HEK293T (cell line): ENCODE measurements around the gene TTLL3.

ENCODE experiments used
- CTCF ChIA-PET: fragments of 350-600 bp; formaldehyde crosslinking; extraction: SDS; loops from one replicate; lab custom pipeline; 2021; ENCODE audit warnings: antibody characterized with exemption, inconsistent platforms; lab: Yijun Ruan, JAX
- POLR2A ChIA-PET: fragments of 350-600 bp; formaldehyde crosslinking; extraction: SDS; loops from one replicate; lab custom pipeline; 2020; ENCODE audit warnings: antibody characterized with exemption, inconsistent platforms; lab: Yijun Ruan, JAX
- DNase-seq: peaks from one replicate; pipeline ENCODE4 v3.0.0; 2012; ENCODE audit warnings: mixed read lengths; ENCODE audit errors: extremely low spot score
- ARNT ChIP-seq: fragments of 450-650 bp; IDR thresholded peaks from 2 replicates; pipeline ENCODE4 v1.6.1; 2017; ENCODE audit warnings: mild to moderate bottlenecking
- BHLHE40 ChIP-seq: fragments of 450-650 bp; IDR thresholded peaks from 2 replicates; pipeline ENCODE4 v1.6.1; 2016; ENCODE audit warnings: mild to moderate bottlenecking, moderate library complexity, borderline replicate concordance
- CTBP1 ChIP-seq: fragments of 450-650 bp; IDR thresholded peaks from 2 replicates; pipeline ENCODE4 v1.6.1; 2016; ENCODE audit warnings: borderline replicate concordance
- ELF4 ChIP-seq: fragments of 450-650 bp; IDR thresholded peaks from 2 replicates; pipeline ENCODE4 v1.6.1; 2017; ENCODE audit warnings: antibody characterized with exemption
- FOXA1 ChIP-seq: fragments of 450-650 bp; IDR thresholded peaks from 2 replicates; pipeline ENCODE4 v1.6.1; 2016; ENCODE audit warnings: mild to moderate bottlenecking
- FOXK2 ChIP-seq: fragments of 450-650 bp; IDR thresholded peaks from 2 replicates; pipeline ENCODE4 v1.6.1; 2016; ENCODE audit warnings: mild to moderate bottlenecking
- FOXM1 ChIP-seq: fragments of 450-650 bp; IDR thresholded peaks from 2 replicates; pipeline ENCODE4 v1.6.1; 2017; ENCODE audit warnings: mild to moderate bottlenecking, borderline replicate concordance
- HDGF ChIP-seq: fragments of 450-650 bp; IDR thresholded peaks from 2 replicates; pipeline ENCODE4 v1.6.1; 2017; ENCODE audit warnings: antibody characterized with exemption, borderline replicate concordance
- L3MBTL2 ChIP-seq: fragments of 450-650 bp; conservative IDR thresholded peaks from 2 replicates; pipeline ENCODE4 v1.6.1; 2016; ENCODE audit warnings: mild to moderate bottlenecking
- LEF1 ChIP-seq: fragments of 450-650 bp; IDR thresholded peaks from 2 replicates; pipeline ENCODE4 v1.6.1; 2017; ENCODE audit warnings: mild to moderate bottlenecking, borderline replicate concordance
- NFRKB ChIP-seq: fragments of 450-650 bp; IDR thresholded peaks from 2 replicates; pipeline ENCODE4 v1.6.1; 2016; ENCODE audit warnings: mild to moderate bottlenecking, moderate library complexity
- SP1 ChIP-seq: fragments of 450-650 bp; IDR thresholded peaks from 2 replicates; pipeline ENCODE4 v1.6.1; 2017
- SUZ12 ChIP-seq: fragments of 450-650 bp; IDR thresholded peaks from 2 replicates; pipeline ENCODE4 v1.6.1; 2016; ENCODE audit warnings: mild to moderate bottlenecking
- TARDBP ChIP-seq: fragments of 450-650 bp; IDR thresholded peaks from 2 replicates; pipeline ENCODE4 v1.6.1; 2016
- ZNF384 ChIP-seq: fragments of 450-650 bp; IDR thresholded peaks from 2 replicates; pipeline ENCODE4 v1.6.1; 2016
- TF ChIP-seq, protein P1 (sequence below): fragments of 450-650 bp; IDR thresholded peaks from 2 replicates; pipeline ENCODE4 v1.6.1; 2016

TTLL3 gene

DNA sequence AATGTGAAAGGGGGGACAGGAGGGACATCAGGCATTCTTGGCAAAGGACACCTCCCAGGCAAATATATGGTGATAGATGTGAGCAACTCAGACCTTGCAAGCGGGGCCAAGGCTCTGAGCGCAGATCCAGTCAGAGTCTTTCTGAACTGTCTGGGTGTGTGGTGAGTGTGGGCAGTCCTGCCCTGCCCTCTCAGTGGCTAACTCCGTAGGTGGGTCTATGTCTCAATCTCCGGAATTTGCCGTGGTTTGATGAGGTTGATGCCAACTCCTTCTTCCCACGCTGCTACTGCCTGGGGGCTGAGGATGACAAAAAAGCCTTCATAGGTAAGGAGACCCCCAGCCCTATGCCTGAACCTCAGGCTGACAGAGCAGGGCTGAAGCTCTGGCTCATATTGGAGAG lies 7.4 kb downstream of the TTLL3 start:
- DNase-seq = no peak
- ChIA-PET POLR2A (no interaction called here), CTCF (no interaction called here)
- TF ChIP-seq ARNT (no peak), ZNF384 (no peak), SP1 (no peak), L3MBTL2 (no peak), CTBP1 (no peak), NFRKB (no peak), FOXA1 (no peak), ELF4 (no peak), LEF1 (no peak), HDGF (no peak), FOXK2 (no peak), TARDBP (no peak), SUZ12 (no peak), BHLHE40 (no peak), FOXM1 (no peak)
- TF ChIP-seq, protein P1, sequence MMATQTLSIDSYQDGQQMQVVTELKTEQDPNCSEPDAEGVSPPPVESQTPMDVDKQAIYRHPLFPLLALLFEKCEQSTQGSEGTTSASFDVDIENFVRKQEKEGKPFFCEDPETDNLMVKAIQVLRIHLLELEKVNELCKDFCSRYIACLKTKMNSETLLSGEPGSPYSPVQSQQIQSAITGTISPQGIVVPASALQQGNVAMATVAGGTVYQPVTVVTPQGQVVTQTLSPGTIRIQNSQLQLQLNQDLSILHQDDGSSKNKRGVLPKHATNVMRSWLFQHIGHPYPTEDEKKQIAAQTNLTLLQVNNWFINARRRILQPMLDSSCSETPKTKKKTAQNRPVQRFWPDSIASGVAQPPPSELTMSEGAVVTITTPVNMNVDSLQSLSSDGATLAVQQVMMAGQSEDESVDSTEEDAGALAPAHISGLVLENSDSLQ = no peak

DNA sequence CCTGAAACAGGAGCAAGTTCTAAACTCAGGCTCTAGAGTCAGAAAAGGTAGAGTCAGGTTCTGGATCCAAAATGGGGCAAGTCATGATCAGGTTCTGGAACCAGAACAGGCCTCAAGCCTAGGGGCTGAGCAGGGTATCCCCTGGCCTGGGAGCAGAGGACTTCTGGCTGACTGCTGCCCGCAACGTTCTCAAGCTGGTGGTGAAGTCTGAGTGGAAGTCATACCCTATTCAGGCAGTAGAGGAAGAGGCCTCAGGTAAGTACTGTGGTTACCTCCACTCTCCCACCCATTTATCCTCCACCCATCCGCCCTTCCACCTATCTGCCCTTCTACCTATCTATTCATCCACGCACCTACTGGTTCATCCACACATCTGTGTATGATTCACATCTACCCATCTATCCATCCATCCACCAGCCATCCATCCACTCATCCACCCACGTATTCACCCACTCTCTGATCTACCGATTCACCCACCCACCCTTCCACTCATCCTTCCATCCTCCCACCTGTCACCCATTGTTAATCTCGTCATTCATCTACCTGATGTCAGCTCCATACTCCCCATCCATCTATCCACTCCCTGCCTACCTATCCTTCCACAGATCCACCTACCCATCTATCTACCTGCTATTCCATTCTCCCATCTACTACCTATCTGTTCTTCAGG lies 8.7 kb downstream of the TTLL3 start:
- ChIA-PET POLR2A (no interaction called here), CTCF (no interaction called here)
- no peak for DNase-seq
- TF ChIP-seq FOXK2 (no peak), ARNT (no peak), BHLHE40 (no peak), L3MBTL2 (no peak), ZNF384 (no peak), HDGF (no peak), TARDBP (no peak), SP1 (no peak), SUZ12 (no peak), ELF4 (no peak), FOXA1 (no peak), NFRKB (no peak)

DNA sequence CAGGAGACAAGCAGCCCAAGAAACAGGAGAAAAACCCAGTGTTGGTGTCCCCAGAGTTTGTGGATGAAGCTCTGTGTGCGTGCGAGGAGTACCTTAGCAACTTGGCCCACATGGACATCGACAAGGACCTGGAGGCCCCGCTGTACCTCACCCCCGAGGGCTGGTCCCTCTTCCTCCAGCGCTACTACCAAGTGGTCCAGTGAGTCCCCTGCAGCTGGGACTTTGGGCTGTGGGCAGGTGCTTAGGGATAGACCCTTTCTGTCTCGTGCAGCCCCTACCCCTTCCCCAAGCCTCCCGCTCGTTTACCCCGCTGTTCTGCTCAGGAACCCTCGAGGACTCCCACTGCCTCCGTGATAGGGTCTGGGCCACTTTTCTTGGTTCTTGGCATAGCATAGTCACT lies 10.5 kb downstream of the TTLL3 start:
- CTCF ChIA-PET = no interaction called here
- POLR2A ChIA-PET = no interaction called here
- no peak for TF ChIP-seq BHLHE40
- no peak for DNase-seq

DNA sequence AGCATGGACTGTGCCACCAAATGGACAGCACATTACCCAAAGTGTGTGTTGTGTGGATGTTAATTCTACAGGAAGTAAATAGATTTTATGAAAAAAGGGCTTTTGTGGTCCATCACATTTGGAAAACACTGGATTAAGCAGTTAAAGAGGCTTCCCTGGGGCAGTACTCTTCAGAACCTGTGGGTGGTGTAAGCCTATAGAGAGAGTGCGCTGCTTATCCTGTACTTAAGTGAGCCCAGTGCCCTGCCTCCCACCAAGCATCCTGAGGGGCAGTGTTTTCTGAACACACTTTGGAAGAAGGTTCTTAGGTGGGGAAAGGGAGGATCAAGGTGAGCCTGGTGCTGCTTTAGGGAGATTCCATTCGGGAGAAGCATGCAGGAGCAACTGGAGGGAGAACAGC lies 10.9 kb downstream of the TTLL3 start:
- POLR2A ChIA-PET = no interaction called here
- DNase-seq = peak; percentile 38
- CTCF ChIA-PET = no interaction called here
- TF ChIP-seq FOXA1 = no peak
- TF ChIP-seq FOXM1 = no peak
- TF ChIP-seq SP1 = no peak
- no peak for TF ChIP-seq NFRKB
- no peak for TF ChIP-seq ELF4
- no peak for TF ChIP-seq BHLHE40
- no peak for TF ChIP-seq ARNT
- no peak for TF ChIP-seq FOXK2
- no peak for TF ChIP-seq LEF1

DNA sequence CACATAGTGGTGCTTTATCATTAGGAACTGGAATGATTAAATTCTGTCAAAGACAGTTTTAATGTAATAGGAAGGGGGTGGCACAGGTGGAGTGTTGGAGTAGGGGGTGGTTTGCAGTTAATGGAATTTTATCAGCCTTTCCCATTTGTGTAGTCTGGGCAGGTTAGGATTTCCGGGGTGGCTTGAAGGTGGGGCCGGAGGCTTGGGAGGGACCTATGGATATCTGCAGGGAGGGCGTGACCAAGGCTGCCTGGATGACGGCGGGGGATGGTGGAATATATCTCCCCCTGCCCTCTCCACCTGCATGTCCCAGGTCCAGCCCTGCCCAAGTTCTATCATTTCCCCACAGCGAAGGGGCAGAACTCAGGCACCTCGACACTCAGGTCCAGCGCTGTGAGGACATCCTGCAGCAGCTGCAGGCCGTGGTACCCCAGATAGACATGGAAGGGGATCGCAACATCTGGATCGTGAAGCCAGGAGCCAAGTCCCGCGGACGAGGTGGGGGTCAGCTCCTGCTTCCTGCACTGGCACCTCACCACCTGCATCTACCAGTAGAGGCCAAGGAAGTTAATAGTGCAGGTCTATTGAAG lies 15.5 kb downstream of the TTLL3 start:
- DNase-seq = no peak
- ChIA-PET POLR2A (no interaction called here), CTCF (no interaction called here)
- TF ChIP-seq ELF4 = no peak
- TF ChIP-seq FOXA1 = no peak
- no peak for TF ChIP-seq ZNF384
- no peak for TF ChIP-seq L3MBTL2
- no peak for TF ChIP-seq LEF1
- TF ChIP-seq FOXK2 = no peak

DNA sequence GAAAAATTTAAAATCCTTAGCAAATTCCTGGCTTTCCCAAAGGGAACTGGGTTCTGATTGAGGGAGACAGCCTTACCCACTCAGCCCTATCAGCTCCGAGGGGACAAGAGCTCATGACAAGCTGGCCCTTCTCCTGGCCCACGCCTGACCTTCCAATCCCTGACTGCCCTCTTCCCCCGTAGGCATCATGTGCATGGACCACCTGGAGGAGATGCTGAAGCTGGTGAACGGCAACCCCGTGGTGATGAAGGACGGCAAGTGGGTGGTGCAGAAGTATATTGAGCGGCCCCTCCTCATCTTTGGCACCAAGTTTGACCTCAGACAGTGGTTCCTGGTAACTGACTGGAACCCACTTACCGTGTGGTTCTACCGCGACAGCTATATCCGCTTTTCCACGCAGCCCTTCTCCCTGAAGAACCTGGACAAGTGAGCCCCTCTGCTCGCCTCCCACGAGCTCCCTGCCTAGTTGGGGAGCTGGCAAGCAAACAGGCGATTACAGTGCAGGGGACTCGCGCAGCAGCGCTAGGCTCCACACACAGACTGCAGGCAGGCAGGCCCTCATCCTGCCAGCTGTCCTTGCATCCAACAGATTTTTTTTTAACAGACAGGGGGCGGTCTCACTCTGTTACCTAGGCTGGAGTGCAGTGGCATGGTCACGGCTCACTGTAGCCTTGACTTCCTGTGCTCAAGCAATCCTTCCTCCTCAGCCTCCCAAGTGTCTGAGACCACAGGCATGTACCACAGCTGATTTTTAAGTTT lies 16.9 kb downstream of the TTLL3 start:
- TF ChIP-seq ELF4 (no peak), FOXM1 (no peak), LEF1 (no peak), BHLHE40 (no peak), HDGF (no peak), FOXA1 (no peak), NFRKB (no peak), ARNT (no peak), CTBP1 (no peak), TARDBP (no peak), ZNF384 (no peak)
- TF ChIP-seq, protein P1 = no peak
- peak; percentile 62 for DNase-seq
- ChIA-PET POLR2A (interaction anchor here (1.5 kb wide), 1 partner anchor 11 kb away, joined by 3 read pairs; no protein-coding TSS in a partner anchor), CTCF (interaction anchor here (0.6 to 1.1 kb wide), 3 partner anchors 77 to 189 kb away, joined by 3 to 5 read pairs (median 3); partner anchors contain the start of gene OGG1)
